ENCODE data around the gene GSG1L. TPM values are rescaled to one million over a fixed set of nuclear protein-coding genes. Genes with fewer than 3 reads are reported as not detected.

Gene GSG1L
- total RNA-seq, 1 donor from 2014 or later = 2.0 TPM

- DNase-seq = no peak
These were observed 293.0 kb downstream of the GSG1L start for GRCh38 chr16:27770271-27771196.

DNA sequence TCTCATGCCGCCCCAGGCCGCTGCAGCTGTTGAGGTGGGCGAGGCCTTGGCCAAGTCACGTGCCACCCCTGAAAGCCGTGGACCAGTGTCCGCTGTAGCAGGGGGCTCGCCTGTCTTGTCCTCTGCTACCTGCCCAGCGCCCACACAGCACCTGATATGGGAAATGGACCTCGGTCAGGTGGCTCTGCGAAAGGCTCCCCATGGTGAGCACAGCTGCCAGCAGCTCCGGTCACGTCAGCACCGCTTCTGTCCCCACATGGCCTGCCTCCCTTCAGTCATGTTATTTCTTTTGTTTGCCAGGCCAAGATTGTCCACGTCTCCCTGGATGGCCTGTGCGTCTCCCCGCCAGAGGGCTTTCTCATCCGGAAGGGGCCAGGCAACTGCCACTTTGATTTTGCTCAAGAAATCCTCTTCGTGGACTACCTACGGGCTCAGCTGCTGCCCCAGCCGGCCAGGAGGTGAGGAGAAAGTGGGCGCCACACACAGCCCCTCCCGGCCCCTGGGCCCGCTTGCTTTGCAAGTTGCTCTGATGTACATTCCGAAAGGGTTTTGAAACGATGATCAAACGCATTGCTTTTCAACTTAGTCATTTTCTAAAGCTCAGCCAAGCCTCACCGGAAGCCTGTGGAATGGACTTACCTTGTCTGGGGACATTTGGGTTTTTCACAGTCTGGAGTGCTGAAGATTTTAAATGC lies 293.8 kb downstream of the GSG1L start:
- no peak for DNase-seq

- no peak for DNase-seq
These were observed 294.8 kb downstream of the GSG1L start for GRCh38 chr16:27768651-27769272.

DNA sequence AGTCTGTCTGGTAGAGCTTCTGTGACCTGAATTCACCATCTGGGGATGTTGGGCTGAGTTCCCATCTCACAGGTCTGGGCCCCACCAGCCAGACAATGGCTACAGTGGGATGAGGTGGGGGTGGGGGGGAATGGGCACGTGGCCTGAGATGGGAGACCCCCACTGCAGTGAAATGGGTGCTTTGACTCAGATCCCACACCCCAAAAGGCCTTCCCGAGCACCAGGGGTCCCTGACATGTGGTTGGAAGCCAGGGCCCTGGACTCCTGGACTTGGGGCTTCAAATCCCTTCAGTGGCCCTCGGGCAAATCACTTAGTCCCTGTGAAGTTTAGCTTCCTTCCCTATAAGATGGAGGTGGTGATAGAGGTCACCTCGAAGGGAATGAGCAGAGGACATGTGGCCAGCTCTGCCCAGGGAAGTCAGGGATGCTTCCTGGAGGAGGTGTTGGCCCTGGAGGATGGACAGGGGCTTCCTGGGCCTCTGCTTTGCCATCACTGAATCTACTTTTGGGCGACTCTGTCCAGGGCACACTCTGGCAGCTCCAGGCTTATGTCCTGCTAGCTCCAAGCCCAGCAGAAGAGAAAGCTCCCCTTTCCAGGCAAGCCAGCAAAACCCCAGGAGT lies 295.4 kb downstream of the GSG1L start:
- DNase-seq = no peak

DNA sequence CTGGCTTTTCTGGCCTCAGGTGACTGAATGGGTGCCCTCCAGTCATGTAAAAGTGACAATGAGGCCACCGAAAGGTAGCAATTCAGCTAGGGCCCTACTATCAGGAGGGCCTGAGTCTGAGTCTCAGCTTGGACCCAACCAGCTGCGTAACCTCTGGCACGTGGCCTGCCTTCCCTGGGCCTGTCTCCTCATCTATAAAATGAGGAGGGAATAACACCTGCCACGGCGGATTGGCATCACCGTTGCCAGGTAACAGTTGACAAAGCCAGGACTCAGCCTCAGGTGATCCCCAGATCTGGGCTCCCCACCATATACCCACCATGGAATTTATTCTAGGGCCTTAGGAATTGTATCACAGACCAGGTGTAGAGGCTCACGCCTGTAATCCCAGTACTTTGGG lies 296.4 kb downstream of the GSG1L start:
- no peak for DNase-seq

- no peak for DNase-seq
These were observed 297.1 kb downstream of the GSG1L start for GRCh38 chr16:27766236-27766925.

GRCh38 chr16:27764869-27765675 lies 298.4 kb downstream of the GSG1L start:
- no peak for DNase-seq

- DNase-seq = no peak
These were observed 299.1 kb downstream of the GSG1L start for GRCh38 chr16:27764427-27764826.

DNA sequence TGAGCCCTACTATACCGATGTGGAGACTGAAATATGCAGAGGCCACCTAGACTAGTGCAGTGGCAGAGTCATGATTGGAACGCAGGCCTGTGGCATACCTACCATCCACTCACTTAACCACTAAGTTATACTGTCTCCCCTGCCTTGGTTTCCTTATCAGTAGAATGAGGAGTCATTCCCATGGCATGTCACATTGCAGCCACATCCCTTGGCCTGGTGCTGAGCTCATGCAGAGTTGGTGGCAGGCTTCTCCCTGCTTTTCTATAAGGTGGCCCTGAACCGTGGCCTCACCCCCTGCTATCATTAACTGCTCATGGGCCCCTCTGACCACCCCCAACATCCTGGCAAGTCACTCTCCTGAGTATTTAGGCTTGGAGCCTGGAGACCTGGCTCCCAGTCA lies 301.1 kb downstream of the GSG1L start:
- DNase-seq = no peak

GRCh38 chr16:27761816-27762215 lies 301.7 kb downstream of the GSG1L start:
- DNase-seq = no peak

- no peak for DNase-seq
These were observed 302.7 kb downstream of the GSG1L start for GRCh38 chr16:27760789-27761176.

- DNase-seq = no peak
These were observed 303.3 kb downstream of the GSG1L start for GRCh38 chr16:27759967-27760788.

GRCh38 chr16:27759301-27759871 lies 304.1 kb downstream of the GSG1L start:
- DNase-seq = no peak

DNA sequence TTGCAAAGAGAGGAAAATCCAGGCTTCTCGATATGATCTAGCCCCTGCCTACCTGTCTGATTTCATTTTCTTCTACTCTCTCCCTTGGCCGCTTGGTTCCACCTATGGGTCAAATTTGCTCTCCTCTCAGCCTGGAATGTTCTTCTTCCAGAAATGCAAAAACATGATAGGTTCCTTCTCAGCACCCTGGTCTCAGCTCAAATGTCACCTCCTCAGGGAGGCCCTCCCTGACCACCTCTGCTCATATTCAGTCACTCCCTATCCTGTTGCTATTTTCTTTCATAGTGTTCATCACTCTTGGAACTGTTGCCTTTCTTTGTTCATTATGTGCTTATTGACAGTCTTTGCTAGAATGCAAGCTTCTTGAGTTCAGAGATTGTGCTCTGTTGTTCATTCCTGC lies 305.0 kb downstream of the GSG1L start:
- DNase-seq = no peak

GRCh38 chr16:27756206-27756970 lies 307.1 kb downstream of the GSG1L start:
- DNase-seq = no peak

GRCh38 chr16:27754788-27755690 lies 308.5 kb downstream of the GSG1L start:
- no peak for DNase-seq

- no peak for DNase-seq
These were observed 310.0 kb downstream of the GSG1L start for GRCh38 chr16:27753563-27753962.

GRCh38 chr16:27752241-27752640 lies 311.3 kb downstream of the GSG1L start:
- DNase-seq = no peak

Measured in occipital lobe (tissue), 2 donors.